ENCODE measurements around the gene ZBTB5. TPM values are rescaled to one million over a fixed set of nuclear protein-coding genes. Genes with fewer than 3 reads are reported as not detected.
"Not testable (repeated sequence)": the region's sequence is repeated elsewhere in the genome, so short reads cannot be mapped to it uniquely, and the experiment has no call there.

ZBTB5 gene
- total and polyA plus RNA-seq, 9 donors = 7.4 to 13.7 (median 11.8) TPM

DNA sequence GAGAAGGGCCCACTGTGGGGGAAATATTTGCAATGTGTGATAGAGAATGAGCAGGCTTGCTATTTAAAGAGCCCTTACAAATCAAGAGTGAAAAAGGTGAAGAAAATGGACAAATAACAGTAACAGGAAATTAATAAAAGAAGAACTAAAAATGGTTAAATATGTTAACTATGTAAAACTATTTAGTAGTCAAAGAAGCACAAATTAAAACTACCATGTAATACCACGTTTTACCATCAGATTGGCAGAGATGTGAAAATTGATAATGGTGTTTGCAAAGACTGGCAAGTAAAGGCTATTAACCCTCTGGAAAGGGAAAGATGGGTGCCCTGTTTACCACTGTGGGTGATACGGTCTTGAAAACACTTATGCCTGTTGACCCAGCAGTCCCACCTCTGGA, 65.9 kb downstream of the ZBTB5 start:
- no peak for TF ChIP-seq EP300 (IDR thresholded peaks at IDR 0.05)
- TF ChIP-seq, protein P1, sequence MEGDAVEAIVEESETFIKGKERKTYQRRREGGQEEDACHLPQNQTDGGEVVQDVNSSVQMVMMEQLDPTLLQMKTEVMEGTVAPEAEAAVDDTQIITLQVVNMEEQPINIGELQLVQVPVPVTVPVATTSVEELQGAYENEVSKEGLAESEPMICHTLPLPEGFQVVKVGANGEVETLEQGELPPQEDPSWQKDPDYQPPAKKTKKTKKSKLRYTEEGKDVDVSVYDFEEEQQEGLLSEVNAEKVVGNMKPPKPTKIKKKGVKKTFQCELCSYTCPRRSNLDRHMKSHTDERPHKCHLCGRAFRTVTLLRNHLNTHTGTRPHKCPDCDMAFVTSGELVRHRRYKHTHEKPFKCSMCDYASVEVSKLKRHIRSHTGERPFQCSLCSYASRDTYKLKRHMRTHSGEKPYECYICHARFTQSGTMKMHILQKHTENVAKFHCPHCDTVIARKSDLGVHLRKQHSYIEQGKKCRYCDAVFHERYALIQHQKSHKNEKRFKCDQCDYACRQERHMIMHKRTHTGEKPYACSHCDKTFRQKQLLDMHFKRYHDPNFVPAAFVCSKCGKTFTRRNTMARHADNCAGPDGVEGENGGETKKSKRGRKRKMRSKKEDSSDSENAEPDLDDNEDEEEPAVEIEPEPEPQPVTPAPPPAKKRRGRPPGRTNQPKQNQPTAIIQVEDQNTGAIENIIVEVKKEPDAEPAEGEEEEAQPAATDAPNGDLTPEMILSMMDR (IDR thresholded peaks at IDR 0.05) = no peak
- TF ChIP-seq POLR2A (IDR thresholded peaks at IDR 0.05) = no peak
- Histone ChIP-seq H3K27ac (no peak overlapping the region), H3K36me3 (no peaks in the 10 kb centered on the region), H3K4me1 (ENCODE audit: insufficient read depth) (no peaks in the 10 kb centered on the region), H3K27me3 (no peaks in the 10 kb centered on the region), H3K4me3 (no peak overlapping the region), H3K9me3 (no peaks in the 10 kb centered on the region)
- DNase-seq = no peak
- WGBS, 3 donors = 60 to 73% (median 61%) methylated on average over 2 of the region's 2 CpGs
- intact Hi-C loops (cut with DNase I) = no loop called here

DNA sequence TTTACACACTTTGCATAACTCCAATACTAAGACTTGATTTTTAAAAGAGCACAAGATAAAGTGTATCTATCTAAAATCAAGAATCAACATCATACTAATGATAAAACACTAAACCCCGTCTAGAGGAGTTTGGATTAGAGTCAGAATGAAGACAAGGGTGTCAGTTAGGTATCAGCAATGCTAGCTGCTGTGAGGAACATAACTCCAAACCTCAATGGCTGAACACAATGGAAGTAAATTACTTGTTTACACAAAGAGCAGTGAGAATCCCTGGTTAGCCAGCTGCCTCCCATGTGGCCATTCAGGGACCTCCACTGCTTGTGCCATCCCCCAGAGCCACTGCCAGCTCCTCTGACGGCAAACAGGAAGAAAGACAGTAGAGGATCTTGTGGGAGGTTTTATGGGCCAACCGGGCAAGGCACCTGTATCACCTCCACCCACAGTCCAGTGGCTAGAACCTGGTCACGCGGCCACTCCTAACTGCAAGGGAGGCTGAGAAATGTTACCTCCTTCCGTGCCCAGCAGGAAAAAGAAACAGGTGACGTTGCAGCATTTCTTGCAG, 66.7 kb downstream of the ZBTB5 start:
- Histone ChIP-seq H3K27me3 (no peaks in the 10 kb centered on the region), H3K4me3 (no peak overlapping the region), H3K27ac (no peak overlapping the region), H3K4me1 (ENCODE audit: insufficient read depth) (no peaks in the 10 kb centered on the region), H3K9me3 (no peaks in the 10 kb centered on the region), H3K36me3 (no peaks in the 10 kb centered on the region)
- intact Hi-C loops (cut with DNase I) = no loop called here
- 79 to 88% (median 80%) methylated on average over 7 of the region's 7 CpGs for WGBS, 3 donors
- DNase-seq = no peak
- no peak for TF ChIP-seq POLR2A (IDR thresholded peaks at IDR 0.05)
- TF ChIP-seq, protein P1 (IDR thresholded peaks at IDR 0.05) = no peak
- TF ChIP-seq EP300 (IDR thresholded peaks at IDR 0.05) = no peak

DNA sequence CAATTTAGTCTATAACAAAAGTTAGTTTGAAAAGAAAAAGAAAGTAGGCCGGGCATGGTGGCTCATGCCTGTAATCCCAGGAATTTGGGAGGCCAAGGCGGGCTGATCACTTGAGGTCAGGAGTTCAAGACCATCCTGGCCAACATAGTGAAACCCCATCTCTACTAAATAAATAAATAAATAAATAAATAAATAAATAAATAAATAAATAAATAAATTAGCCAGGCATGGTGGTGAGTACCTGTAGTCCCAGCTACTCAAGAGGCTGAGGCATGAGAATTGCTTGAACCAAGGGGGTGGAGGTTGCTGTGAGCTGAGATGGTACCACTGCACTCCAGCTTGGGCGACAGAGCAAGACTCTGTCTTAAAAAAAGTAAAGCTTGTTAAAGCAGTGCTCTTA, 67.3 kb downstream of the ZBTB5 start:
- 91 to 98% (median 97%) methylated on average over 3 of the region's 3 CpGs for WGBS, 3 donors

DNA sequence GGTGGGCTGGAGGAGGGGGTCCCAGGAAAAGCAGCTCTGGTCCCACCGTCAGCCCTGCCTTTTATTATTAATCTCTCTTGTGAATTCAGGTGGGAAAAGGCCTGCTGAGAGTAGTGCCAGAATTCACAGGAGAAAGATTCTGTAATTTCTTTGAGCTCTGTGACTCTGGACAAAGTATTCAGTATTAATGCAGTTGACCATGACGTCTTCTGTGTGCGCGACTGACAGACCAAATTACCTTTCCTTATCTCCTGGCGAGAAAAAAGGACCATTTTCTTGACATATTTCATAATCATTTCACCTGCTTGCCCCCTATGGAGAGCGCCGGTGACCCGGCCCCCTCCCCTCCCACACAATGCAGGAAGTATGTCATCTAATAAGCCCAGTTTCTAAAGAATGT, 69.6 kb downstream of the ZBTB5 start:
- Histone ChIP-seq H3K27me3 (no peaks in the 10 kb centered on the region), H3K4me3 (no peak overlapping the region), H3K9me3 (no peaks in the 10 kb centered on the region), H3K27ac (no peak overlapping the region), H3K4me1 (ENCODE audit: insufficient read depth) (no peaks in the 10 kb centered on the region), H3K36me3 (no peaks in the 10 kb centered on the region)
- 73 to 76% (median 73%) methylated on average over 8 of the region's 8 CpGs for WGBS, 3 donors
- intact Hi-C loops (cut with DNase I) = no loop called here
- DNase-seq = no peak
- no peak for TF ChIP-seq POLR2A (IDR thresholded peaks at IDR 0.05)
- TF ChIP-seq EP300 (IDR thresholded peaks at IDR 0.05) = no peak
- TF ChIP-seq, protein P1 (IDR thresholded peaks at IDR 0.05) = no peak

More for the DNA sequence above, 67.3 kb downstream of the ZBTB5 start:
- H3K4me1 ChIP-seq (ENCODE audit: insufficient read depth); H3K27me3 ChIP-seq; intact Hi-C loops (cut with DNase I); H3K36me3 ChIP-seq; H3K9me3 ChIP-seq; H3K4me3 ChIP-seq; DNase-seq; H3K27ac ChIP-seq: not testable (repeated sequence)

DNA sequence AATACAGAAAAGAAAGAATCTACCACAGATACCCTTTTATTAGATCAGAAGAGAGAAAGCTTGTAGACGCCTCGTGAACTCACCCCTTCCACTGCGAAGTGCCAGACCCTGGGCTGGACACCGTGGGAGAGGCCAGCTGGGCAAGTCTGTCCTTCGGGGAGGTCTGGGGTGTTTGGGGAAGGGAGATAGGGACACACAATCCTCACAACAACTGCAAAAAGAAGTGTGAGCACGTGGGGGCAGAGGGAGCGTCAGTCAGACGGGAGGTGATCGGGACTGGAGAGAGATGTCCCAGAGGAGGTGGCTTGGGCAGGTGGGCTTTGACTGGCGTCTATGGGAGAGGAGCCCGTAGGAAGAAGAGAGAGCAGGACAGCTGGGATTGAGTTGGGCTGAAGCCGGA, 70.0 kb downstream of the ZBTB5 start:
- Histone ChIP-seq H3K4me1 (ENCODE audit: insufficient read depth) (no peaks in the 10 kb centered on the region), H3K27me3 (no peaks in the 10 kb centered on the region), H3K9me3 (no peaks in the 10 kb centered on the region), H3K4me3 (no peak overlapping the region), H3K27ac (no peak overlapping the region), H3K36me3 (no peaks in the 10 kb centered on the region)
- no peak for DNase-seq
- TF ChIP-seq, protein P1 (IDR thresholded peaks at IDR 0.05) = no peak
- no peak for TF ChIP-seq POLR2A (IDR thresholded peaks at IDR 0.05)
- no peak for TF ChIP-seq EP300 (IDR thresholded peaks at IDR 0.05)
- WGBS, 3 donors = 25 to 54% (median 52%) methylated on average over 12 of the region's 12 CpGs
- intact Hi-C loops (cut with DNase I) = no loop called here

Measured in ovary (tissue), 9 donors.